ENCODE measurements around the gene CNOT3.
A peak's percentile ranks its signal among the peaks of the same experiment; 100 is the strongest.

The CNOT3 gene

DNA sequence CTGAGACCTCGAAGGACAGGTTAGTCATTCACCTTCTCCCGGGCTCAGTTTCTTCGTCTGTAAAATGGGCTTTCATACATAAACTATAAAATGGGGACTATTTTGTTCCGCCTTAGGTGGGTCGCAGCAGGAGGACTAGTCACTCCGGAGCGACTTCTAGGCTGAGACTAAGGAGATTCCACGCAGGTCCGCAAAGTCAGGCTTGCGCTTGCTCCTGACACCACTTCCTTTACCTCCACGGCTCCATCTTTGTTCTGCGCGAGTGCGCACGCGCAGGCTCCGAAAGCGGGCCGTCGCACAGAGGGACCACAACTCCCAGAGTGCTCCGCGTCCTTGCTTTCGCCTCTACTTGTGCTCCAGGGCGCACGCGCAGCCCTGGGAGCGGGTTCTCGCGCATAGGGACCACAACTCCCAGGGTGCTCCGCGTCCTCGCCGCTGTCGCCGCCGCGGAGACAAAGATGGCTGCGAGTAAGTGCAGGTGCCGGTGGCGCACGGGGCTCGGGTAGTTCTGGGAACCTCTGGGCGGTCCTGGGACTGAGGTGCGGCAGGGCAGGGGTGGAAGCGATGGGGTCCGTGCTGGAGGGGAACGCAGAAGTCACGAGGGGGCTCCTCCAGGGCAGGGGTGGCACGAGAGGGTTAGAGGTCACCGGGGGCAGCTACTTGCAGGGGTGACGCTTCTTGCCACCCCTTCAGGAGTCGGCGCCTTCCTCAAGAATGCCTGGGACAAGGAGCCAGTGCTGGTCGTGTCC is 35.0 kb upstream of the CNOT3 start, which contains the start of gene NDUFA3:
NDUFA3 (plus strand) TSS at position 435 of the 749 bp plus-strand sequence; CDS start at position 459, 24 bp downstream.
- peak within 1 kb of the TSS; percentile 79 to 100 (median 94) for H3K4me3 ChIP-seq (ENCODE audit: low read depth in 1 of 5, low read length in 5 of 5)
- H3K36me3 ChIP-seq (ENCODE audit: control insufficient read depth in 5 of 5, insufficient read depth in 5 of 5, low read length in 5 of 5): peaks cover 0 to 23% (median 20%) of the 10 kb centered on the region in 5 donors
- H3K27ac ChIP-seq (ENCODE audit: low read depth, low read length): peak within 1 kb of the TSS; percentile 67
- peaks cover 0 to 3% (median 0%) of the 10 kb centered on the region in 5 donors for H3K27me3 ChIP-seq (ENCODE audit: control insufficient read depth in 5 of 5, insufficient read depth in 4 of 5, low read length in 5 of 5)
- H3K9me3 ChIP-seq (ENCODE audit: control insufficient read depth in 5 of 5, low read length in 5 of 5): no peaks in the 10 kb centered on the region
- peak within 1 kb of the TSS; percentile 54 to 92 (median 73) for H3K9ac ChIP-seq (ENCODE audit: low read length in 5 of 5)
- H3K4me1 ChIP-seq (ENCODE audit: control insufficient read depth in 5 of 5, insufficient read depth in 5 of 5, low read length in 5 of 5): peaks cover 2 to 16% (median 13%) of the 10 kb centered on the region in 5 donors

DNA sequence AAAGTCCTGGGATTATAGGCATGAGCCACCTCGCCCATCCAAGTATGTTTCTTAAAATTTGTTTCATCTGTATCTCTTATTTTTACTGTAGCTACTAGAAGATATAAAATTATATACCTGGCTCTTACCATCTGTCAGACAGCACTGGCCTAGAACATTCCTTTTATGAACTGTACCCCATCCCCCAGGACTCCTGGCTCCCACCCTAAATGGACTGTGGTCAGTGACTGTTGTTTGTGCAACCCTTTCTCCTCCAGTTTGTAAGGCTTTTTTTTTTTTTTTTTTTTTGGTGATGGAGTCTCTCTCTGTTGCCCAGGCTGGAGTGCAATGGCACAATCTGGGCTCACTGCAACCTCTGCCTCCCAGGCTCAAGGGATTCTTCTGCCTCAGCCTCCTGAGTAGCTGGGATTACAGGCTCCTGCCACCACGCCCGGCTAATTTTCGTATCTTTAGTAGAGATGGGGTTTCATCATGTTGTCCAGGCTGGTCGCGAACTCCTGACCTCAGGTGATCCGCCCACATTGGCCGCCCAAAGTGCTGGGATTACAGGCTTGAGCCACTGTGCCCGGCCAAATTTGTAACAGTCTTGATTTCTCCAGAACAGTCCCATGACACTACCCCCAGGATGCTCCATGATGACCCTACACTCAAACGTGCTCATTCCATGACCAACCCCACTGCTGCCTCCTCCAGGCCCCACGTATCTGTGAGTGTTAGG is 32.4 kb upstream of the CNOT3 start:
- no peaks in the 10 kb centered on the region for H3K9me3 ChIP-seq (ENCODE audit: control insufficient read depth in 5 of 5, low read length in 5 of 5)
- H3K27ac ChIP-seq (ENCODE audit: low read depth, low read length): no peak overlapping the region
- no peaks in the 10 kb centered on the region for H3K27me3 ChIP-seq (ENCODE audit: control insufficient read depth in 5 of 5, insufficient read depth in 4 of 5, low read length in 5 of 5)
- peaks cover 2 to 16% (median 13%) of the 10 kb centered on the region in 5 donors for H3K4me1 ChIP-seq (ENCODE audit: control insufficient read depth in 5 of 5, insufficient read depth in 5 of 5, low read length in 5 of 5)
- no peak overlapping the region for H3K4me3 ChIP-seq (ENCODE audit: low read depth in 1 of 5, low read length in 5 of 5)
- H3K9ac ChIP-seq (ENCODE audit: low read length in 5 of 5): no peak overlapping the region
- H3K36me3 ChIP-seq (ENCODE audit: control insufficient read depth in 5 of 5, insufficient read depth in 5 of 5, low read length in 5 of 5): peaks cover 0 to 49% (median 44%) of the 10 kb centered on the region in 5 donors

DNA sequence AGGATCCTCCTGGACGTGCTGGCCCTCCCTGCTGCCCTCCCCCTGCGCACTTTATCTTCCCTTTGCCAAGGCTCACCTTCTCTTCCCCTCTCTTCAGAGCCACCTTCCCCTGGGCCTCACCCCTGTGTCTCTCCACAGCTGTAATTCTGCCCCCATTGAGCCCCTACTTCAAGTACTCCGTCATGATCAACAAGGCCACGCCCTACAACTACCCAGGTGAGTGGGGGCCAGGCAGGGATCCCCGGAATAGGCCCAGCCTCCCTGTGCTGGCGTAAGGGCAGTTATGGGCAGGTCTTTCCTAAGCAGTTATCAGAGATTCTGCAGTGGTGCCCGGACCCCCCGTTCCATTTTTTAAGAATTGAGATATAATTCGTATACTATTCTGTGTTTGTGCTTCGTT is 31.8 kb upstream of the CNOT3 start:
- no peak overlapping the region for H3K27ac ChIP-seq (ENCODE audit: low read depth, low read length)
- H3K9ac ChIP-seq (ENCODE audit: low read length in 5 of 5): no peak overlapping the region
- H3K36me3 ChIP-seq (ENCODE audit: control insufficient read depth in 5 of 5, insufficient read depth in 5 of 5, low read length in 5 of 5): peaks cover 0 to 55% (median 49%) of the 10 kb centered on the region in 5 donors
- no peaks in the 10 kb centered on the region for H3K9me3 ChIP-seq (ENCODE audit: control insufficient read depth in 5 of 5, low read length in 5 of 5)
- H3K4me3 ChIP-seq (ENCODE audit: low read depth in 1 of 5, low read length in 5 of 5): no peak overlapping the region
- H3K4me1 ChIP-seq (ENCODE audit: control insufficient read depth in 5 of 5, insufficient read depth in 5 of 5, low read length in 5 of 5): peaks cover 2 to 16% (median 13%) of the 10 kb centered on the region in 5 donors
- no peaks in the 10 kb centered on the region for H3K27me3 ChIP-seq (ENCODE audit: control insufficient read depth in 5 of 5, insufficient read depth in 4 of 5, low read length in 5 of 5)

DNA sequence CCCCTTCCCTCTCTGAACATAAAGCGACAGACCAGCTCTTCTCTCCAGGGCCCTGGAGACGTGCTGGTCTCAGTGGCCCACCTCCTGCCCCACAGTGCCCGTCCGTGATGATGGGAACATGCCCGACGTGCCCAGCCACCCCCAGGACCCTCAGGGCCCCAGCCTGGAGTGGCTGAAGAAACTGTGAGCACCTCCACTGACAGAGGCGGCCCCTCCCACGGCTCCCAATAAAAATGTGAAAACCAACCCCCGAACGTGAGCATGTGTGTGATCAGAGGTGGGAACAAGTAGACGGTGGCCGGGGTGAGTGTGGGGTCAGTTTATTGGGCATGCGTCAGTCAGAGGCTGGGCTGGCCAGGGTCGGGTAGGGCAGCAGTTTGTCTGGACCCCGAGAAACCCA is 30.8 kb upstream of the CNOT3 start:
- no peaks in the 10 kb centered on the region for H3K27me3 ChIP-seq (ENCODE audit: control insufficient read depth in 5 of 5, insufficient read depth in 4 of 5, low read length in 5 of 5)
- peaks cover 0 to 58% (median 53%) of the 10 kb centered on the region in 5 donors for H3K36me3 ChIP-seq (ENCODE audit: control insufficient read depth in 5 of 5, insufficient read depth in 5 of 5, low read length in 5 of 5)
- no peak overlapping the region for H3K27ac ChIP-seq (ENCODE audit: low read depth, low read length)
- H3K9me3 ChIP-seq (ENCODE audit: control insufficient read depth in 5 of 5, low read length in 5 of 5): no peaks in the 10 kb centered on the region
- peaks cover 2 to 16% (median 13%) of the 10 kb centered on the region in 5 donors for H3K4me1 ChIP-seq (ENCODE audit: control insufficient read depth in 5 of 5, insufficient read depth in 5 of 5, low read length in 5 of 5)
- H3K9ac ChIP-seq (ENCODE audit: low read length in 5 of 5): no peak overlapping the region
- H3K4me3 ChIP-seq (ENCODE audit: low read depth in 1 of 5, low read length in 5 of 5): no peak overlapping the region

DNA sequence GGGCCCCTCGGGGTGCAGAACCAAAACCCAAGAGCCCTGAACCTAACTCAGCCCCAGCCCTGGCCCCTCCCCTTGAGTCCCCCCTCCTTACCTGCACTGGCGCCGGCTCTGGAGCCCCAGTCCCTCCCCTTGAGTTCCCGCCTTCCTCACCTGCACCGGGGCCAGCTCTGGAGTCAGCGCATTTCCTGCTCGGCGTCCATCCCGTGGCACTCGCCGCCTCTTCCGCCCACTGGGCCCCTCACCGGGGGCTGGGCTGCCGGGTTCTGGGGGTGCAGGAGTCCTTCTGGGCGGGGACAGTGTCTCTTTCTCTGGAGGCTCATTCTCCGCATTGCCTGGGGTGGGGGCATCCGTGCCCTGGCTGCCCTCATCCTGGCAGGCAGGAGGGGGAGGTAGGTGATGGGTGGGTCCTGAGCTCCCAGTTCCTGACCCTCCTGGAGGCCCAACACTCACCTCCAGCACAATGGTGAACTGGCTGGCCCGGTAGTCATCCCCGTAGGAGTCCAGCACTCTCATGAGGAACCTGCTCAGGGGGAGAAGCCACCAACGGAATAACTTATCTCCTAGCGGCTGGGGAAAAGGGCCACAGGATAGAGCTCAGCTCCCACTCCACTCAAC is 29.6 kb upstream of the CNOT3 start:
- no peaks in the 10 kb centered on the region for H3K27me3 ChIP-seq (ENCODE audit: control insufficient read depth in 5 of 5, insufficient read depth in 4 of 5, low read length in 5 of 5)
- no peak overlapping the region for H3K27ac ChIP-seq (ENCODE audit: low read depth, low read length)
- H3K9me3 ChIP-seq (ENCODE audit: control insufficient read depth in 5 of 5, low read length in 5 of 5): no peaks in the 10 kb centered on the region
- peaks cover 0 to 58% (median 53%) of the 10 kb centered on the region in 5 donors for H3K36me3 ChIP-seq (ENCODE audit: control insufficient read depth in 5 of 5, insufficient read depth in 5 of 5, low read length in 5 of 5)
- no peak overlapping the region for H3K9ac ChIP-seq (ENCODE audit: low read length in 5 of 5)
- H3K4me3 ChIP-seq (ENCODE audit: low read depth in 1 of 5, low read length in 5 of 5): no peak overlapping the region
- H3K4me1 ChIP-seq (ENCODE audit: control insufficient read depth in 5 of 5, insufficient read depth in 5 of 5, low read length in 5 of 5): peaks cover 2 to 8% (median 7%) of the 10 kb centered on the region in 5 donors

DNA sequence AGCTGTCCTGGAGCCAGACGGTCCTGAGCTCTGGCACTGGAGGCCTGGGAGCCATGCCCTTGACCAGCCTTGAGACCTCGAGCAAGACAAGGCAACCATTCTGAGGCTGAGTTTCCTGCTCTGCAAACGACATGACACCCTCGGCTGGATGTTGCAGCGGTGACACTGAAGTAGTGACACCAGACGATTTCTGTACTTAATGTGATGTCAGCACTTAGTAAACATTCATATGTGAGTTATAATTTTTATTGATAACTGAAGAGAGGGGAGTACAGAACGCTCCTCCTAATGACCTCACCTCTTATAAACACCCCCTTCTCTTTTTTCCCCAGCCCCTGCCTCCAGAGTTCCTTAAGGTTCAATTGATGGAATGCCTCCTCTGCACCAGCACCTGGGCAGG is 29.1 kb upstream of the CNOT3 start:
- peaks cover 0 to 63% (median 53%) of the 10 kb centered on the region in 5 donors for H3K36me3 ChIP-seq (ENCODE audit: control insufficient read depth in 5 of 5, insufficient read depth in 5 of 5, low read length in 5 of 5)
- peaks cover 0 to 3% (median 2%) of the 10 kb centered on the region in 5 donors for H3K4me1 ChIP-seq (ENCODE audit: control insufficient read depth in 5 of 5, insufficient read depth in 5 of 5, low read length in 5 of 5)
- H3K4me3 ChIP-seq (ENCODE audit: low read depth in 1 of 5, low read length in 5 of 5): no peak overlapping the region
- no peak overlapping the region for H3K9ac ChIP-seq (ENCODE audit: low read length in 5 of 5)
- H3K9me3 ChIP-seq (ENCODE audit: control insufficient read depth in 5 of 5, low read length in 5 of 5): no peaks in the 10 kb centered on the region
- H3K27me3 ChIP-seq (ENCODE audit: control insufficient read depth in 5 of 5, insufficient read depth in 4 of 5, low read length in 5 of 5): no peaks in the 10 kb centered on the region
- H3K27ac ChIP-seq (ENCODE audit: low read depth, low read length): no peak overlapping the region

DNA sequence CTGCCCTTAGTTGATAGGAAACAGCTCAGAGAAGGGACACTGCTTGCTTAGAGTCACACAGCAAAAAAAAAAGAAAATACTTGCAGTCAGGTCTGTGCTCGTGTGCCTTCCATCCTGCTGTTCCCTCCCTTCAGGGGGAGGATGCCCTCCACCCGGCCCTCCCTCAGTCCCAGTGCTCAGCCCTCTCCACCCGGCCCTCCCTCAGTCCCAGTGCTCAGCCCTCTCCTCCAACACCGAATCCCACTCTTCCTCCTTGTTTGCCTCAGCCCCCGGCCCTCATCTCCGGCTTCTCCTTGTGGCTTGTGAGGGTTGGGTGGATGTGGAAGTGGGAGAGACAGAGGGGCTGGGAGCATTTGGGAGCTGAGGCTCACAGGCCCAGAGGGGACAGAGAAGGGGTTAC is 27.9 kb upstream of the CNOT3 start:
- H3K9ac ChIP-seq (ENCODE audit: low read length in 5 of 5): no peak overlapping the region
- peaks cover 0 to 63% (median 53%) of the 10 kb centered on the region in 5 donors for H3K36me3 ChIP-seq (ENCODE audit: control insufficient read depth in 5 of 5, insufficient read depth in 5 of 5, low read length in 5 of 5)

DNA sequence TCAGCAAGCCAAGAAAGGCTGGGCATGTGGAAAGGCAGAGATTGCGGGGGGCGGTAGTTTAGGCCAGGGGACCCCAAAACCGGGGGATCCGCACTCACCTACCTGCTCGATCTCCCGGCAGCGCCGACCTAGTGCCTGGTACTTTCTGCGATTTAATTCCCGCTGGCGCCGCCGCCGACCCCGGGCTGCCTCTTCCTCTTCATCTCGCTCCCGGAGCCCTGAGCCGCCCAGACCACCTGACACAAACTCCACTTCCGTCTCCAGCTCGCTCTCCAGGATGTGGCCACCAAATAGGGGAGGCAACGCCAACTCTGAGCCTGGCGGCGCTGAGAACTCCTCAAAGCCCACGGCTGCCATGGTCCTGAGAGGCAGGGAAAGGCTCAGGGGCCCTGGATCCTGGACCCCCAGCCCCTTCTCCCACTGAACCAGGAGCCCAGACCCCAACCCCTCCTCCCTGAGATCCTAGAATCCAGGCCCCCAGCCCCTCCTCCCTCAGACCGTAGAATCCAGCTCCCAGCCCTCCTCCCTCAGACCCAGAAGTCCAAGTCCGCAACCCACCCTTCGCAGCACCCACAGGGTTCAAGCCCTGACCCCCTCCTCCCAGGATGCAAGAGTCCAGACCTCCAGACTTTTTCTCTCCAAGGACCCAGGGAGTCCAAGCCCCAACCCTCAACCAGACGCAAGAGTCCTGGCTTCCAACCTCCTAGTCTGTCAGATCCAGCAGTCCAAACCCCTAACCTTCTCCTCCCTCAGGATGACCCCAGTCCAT is 23.0 kb upstream of the CNOT3 start:
- Histone ChIP-seq H3K27me3 (ENCODE audit: control insufficient read depth in 5 of 5, insufficient read depth in 4 of 5, low read length in 5 of 5) (no peaks in the 10 kb centered on the region), H3K9me3 (ENCODE audit: control insufficient read depth in 5 of 5, low read length in 5 of 5) (no peaks in the 10 kb centered on the region), H3K27ac (ENCODE audit: low read depth, low read length) (peak overlapping the region; percentile 85), H3K4me3 (ENCODE audit: low read depth in 1 of 5, low read length in 5 of 5) (peak overlapping the region; percentile 85 to 99 (median 86)), H3K4me1 (ENCODE audit: control insufficient read depth in 5 of 5, insufficient read depth in 5 of 5, low read length in 5 of 5) (peaks cover 0 to 28% (median 24%) of the 10 kb centered on the region in 5 donors), H3K9ac (ENCODE audit: low read length in 5 of 5) (peak overlapping the region in 4 of 5 donors; percentile 91 to 98 (median 94)), H3K36me3 (ENCODE audit: control insufficient read depth in 5 of 5, insufficient read depth in 5 of 5, low read length in 5 of 5) (peaks cover 3 to 33% (median 26%) of the 10 kb centered on the region in 5 donors)

More for the DNA sequence above, 27.9 kb upstream of the CNOT3 start:
- Histone ChIP-seq H3K27me3 (ENCODE audit: control insufficient read depth in 5 of 5, insufficient read depth in 4 of 5, low read length in 5 of 5) (no peaks in the 10 kb centered on the region), H3K4me3 (ENCODE audit: low read depth in 1 of 5, low read length in 5 of 5) (no peak overlapping the region), H3K9me3 (ENCODE audit: control insufficient read depth in 5 of 5, low read length in 5 of 5) (no peaks in the 10 kb centered on the region), H3K4me1 (ENCODE audit: control insufficient read depth in 5 of 5, insufficient read depth in 5 of 5, low read length in 5 of 5) (peaks cover 0 to 10% (median 8%) of the 10 kb centered on the region in 5 donors), H3K27ac (ENCODE audit: low read depth, low read length) (no peak overlapping the region)

Data from subcutaneous abdominal adipose tissue (tissue), 5 donors.